H1 (cell line): ENCODE results near the gene ZBTB20. TPM values are rescaled to one million over a fixed set of nuclear protein-coding genes. Genes with fewer than 3 reads are reported as not detected.

Experiments
- CTCF ChIA-PET: fragments of 300-600 bp; sonication (Branson Sonifier 250); formaldehyde crosslinking; loops from one replicate; lab custom pipeline; 2021; ENCODE audit not compliant: partially characterized antibody; lab: Charles Lee
- POLR2A ChIA-PET: fragments of 300-600 bp; sonication (Branson Sonifier 250); formaldehyde crosslinking; loops from one replicate; lab custom pipeline; 2021; ENCODE audit warnings: inconsistent platforms; ENCODE audit not compliant: partially characterized antibody; lab: Charles Lee
- DNase-seq, 2 experiments: peaks; one replicate each; pipeline versions ENCODE4 v3.0.0 to v3.0.0-alpha.2; 2010 to 2022; ENCODE audit warnings: low spot score in 2 of 2, low read depth in 1 of 2, mixed read lengths in 1 of 2
- FAIRE-seq: peaks from 2 replicates; lab custom pipeline; 2011; peaks lifted over from hg19 to GRCh38; lab: Jason Lieb, UNC
- H2AFZ ChIP-seq: 2 replicates; pipeline ENCODE4 v1.8.1; 2012; ENCODE audit warnings: low read length, inconsistent platforms
- H2AK5ac ChIP-seq: 2 replicates; pipeline ENCODE4 v1.6.1; 2013; ENCODE audit warnings: low read depth, low read length
- H2BK120ac ChIP-seq: replicated peaks from 2 replicates; pipeline ENCODE3; 2013; ENCODE audit warnings: low read depth, low read length, inconsistent platforms
- H2BK12ac ChIP-seq: 2 replicates; pipeline ENCODE4 v1.6.1; 2013; ENCODE audit warnings: low read depth, low read length
- H2BK15ac ChIP-seq: 2 replicates; pipeline ENCODE4 v1.6.1; 2013; ENCODE audit warnings: low read length
- H2BK20ac ChIP-seq: 2 replicates; pipeline ENCODE4 v1.6.1; 2013; ENCODE audit warnings: low read length
- H2BK5ac ChIP-seq: 2 replicates; pipeline ENCODE4 v1.6.1; 2013; ENCODE audit warnings: low read depth, low read length
- H3K14ac ChIP-seq: 2 replicates; pipeline ENCODE4 v1.6.1; 2013; ENCODE audit warnings: inconsistent platforms; ENCODE audit not compliant: insufficient read length
- H3K18ac ChIP-seq: 2 replicates; pipeline ENCODE4 v1.6.1; 2013; ENCODE audit warnings: low read length; ENCODE audit errors: extremely low read depth
- H3K23ac ChIP-seq: 2 replicates; pipeline ENCODE4 v1.6.1; 2013; ENCODE audit warnings: inconsistent platforms; ENCODE audit not compliant: insufficient read length
- H3K23me2 ChIP-seq: 2 replicates; pipeline ENCODE4 v1.6.1; 2013; ENCODE audit warnings: low read depth, low read length
- H3K27ac ChIP-seq: 2 replicates; pipeline ENCODE4 v1.6.1; 2011; ENCODE audit warnings: low read depth, low read length, inconsistent platforms
- H3K27me3 ChIP-seq, 4 experiments: replicated peaks in 1 of 4; 1 replicate in 1 of 4; 2 replicates in 3 of 4; pipeline versions ENCODE4 v1.6.1 to v1.8.1; 2011 to 2013; ENCODE audit warnings: low read length in 3 of 4, mild to moderate bottlenecking in 3 of 4, inconsistent platforms in 2 of 4, mixed read lengths in 2 of 4, moderate library complexity in 1 of 4; ENCODE audit not compliant: control insufficient read depth in 3 of 4, insufficient read depth in 3 of 4; ENCODE audit errors: extremely low read depth in 1 of 4
- H3K36me3 ChIP-seq, 4 experiments: 2 replicates each; pipeline versions ENCODE4 v1.6.1 to v1.8.1; 2011 to 2013; ENCODE audit warnings: mild to moderate bottlenecking in 4 of 4, low read length in 3 of 4, moderate library complexity in 2 of 4, control low read depth in 1 of 4, inconsistent platforms in 1 of 4; ENCODE audit not compliant: insufficient read depth in 4 of 4, control insufficient read depth in 2 of 4
- H3K4ac ChIP-seq: replicated peaks from 2 replicates; pipeline ENCODE3; 2013; ENCODE audit warnings: low read length, low read depth, mixed read lengths, inconsistent platforms; ENCODE audit not compliant: insufficient read length
- H3K4me1 ChIP-seq, 4 experiments: replicated peaks in 1 of 4; 1 replicate in 1 of 4; 2 replicates in 3 of 4; pipeline versions ENCODE4 v1.6.1 to v1.8.1; 2011 to 2013; ENCODE audit warnings: low read length in 3 of 4, inconsistent platforms in 2 of 4, mixed read lengths in 1 of 4; ENCODE audit not compliant: insufficient read depth in 4 of 4, control insufficient read depth in 3 of 4
- H3K4me2 ChIP-seq, 2 experiments: 2 replicates each; pipeline versions ENCODE4 v1.6.1 to v1.8.1; 2011 to 2013; ENCODE audit warnings: low read depth in 2 of 2, low read length in 2 of 2, control low read depth in 1 of 2, inconsistent platforms in 1 of 2, mild to moderate bottlenecking in 1 of 2; ENCODE audit not compliant: insufficient read depth in 1 of 2
- H3K4me3 ChIP-seq, 4 experiments: fragments of 200-600, 300-600 bp in 1 of 4; sonication (generic), shearing (Covaris generic), sonication (Bioruptor Twin) in 1 of 4; 2 replicates each; pipeline versions ENCODE4 v1.5.1 to v1.8.1; 2011 to 2016; ENCODE audit warnings: low read length in 4 of 4, low read depth in 3 of 4, control low read depth in 2 of 4, inconsistent platforms in 2 of 4, mild to moderate bottlenecking in 2 of 4, mixed read lengths in 1 of 4, moderate library complexity in 1 of 4; ENCODE audit not compliant: insufficient read depth in 2 of 4; ENCODE audit errors: extremely low read depth in 1 of 4
- H3K56ac ChIP-seq: replicated peaks from 2 replicates; pipeline ENCODE3; 2013; ENCODE audit warnings: low read depth, mild to moderate bottlenecking, mixed read lengths, low read length, inconsistent platforms; ENCODE audit not compliant: insufficient read length
- H3K79me1 ChIP-seq: 2 replicates; pipeline ENCODE4 v1.6.1; 2013; ENCODE audit warnings: low read depth, low read length, control low read depth
- H3K79me2 ChIP-seq, 2 experiments: 2 replicates each; pipeline versions ENCODE4 v1.6.1 to v1.8.1; 2012 to 2013; ENCODE audit warnings: low read length in 2 of 2, mild to moderate bottlenecking in 2 of 2, inconsistent platforms in 1 of 2; ENCODE audit not compliant: insufficient read depth in 2 of 2, control insufficient read depth in 1 of 2
- H3K9ac ChIP-seq, 4 experiments: replicated peaks in 1 of 4; 1 replicate in 1 of 4; 2 replicates in 3 of 4; pipeline versions ENCODE4 v1.6.1 to v1.8.1; 2011 to 2013; ENCODE audit warnings: low read depth in 3 of 4, low read length in 3 of 4, control low read depth in 2 of 4, mild to moderate bottlenecking in 2 of 4, moderate library complexity in 2 of 4, inconsistent platforms in 1 of 4; ENCODE audit errors: extremely low read depth in 1 of 4
- H3K9me3 ChIP-seq, 2 experiments: 2 replicates each; pipeline versions ENCODE4 v1.6.1 to v1.8.1; 2012 to 2013; ENCODE audit warnings: mild to moderate bottlenecking in 2 of 2, moderate library complexity in 2 of 2, control low read depth in 1 of 2, inconsistent platforms in 1 of 2, low read depth in 1 of 2, low read length in 1 of 2, mixed read lengths in 1 of 2; ENCODE audit not compliant: insufficient read depth in 2 of 2
- H4K20me1 ChIP-seq, 2 experiments: replicated peaks in 1 of 2; 2 replicates each; pipeline versions ENCODE3 to v1.8.1; 2011 to 2013; ENCODE audit warnings: inconsistent platforms in 2 of 2, low read length in 2 of 2, mild to moderate bottlenecking in 1 of 2; ENCODE audit not compliant: insufficient read depth in 2 of 2, control insufficient read depth in 1 of 2
- H4K5ac ChIP-seq: 2 replicates; pipeline ENCODE4 v1.6.1; 2013; ENCODE audit warnings: low read length, low read depth, mixed read lengths, inconsistent platforms; ENCODE audit not compliant: insufficient read length
- H4K8ac ChIP-seq: 2 replicates; pipeline ENCODE4 v1.8.0; 2013; ENCODE audit warnings: mild to moderate bottlenecking, moderate library complexity, low read length, inconsistent platforms; ENCODE audit not compliant: insufficient read depth; ENCODE audit errors: extremely low read depth
- H4K91ac ChIP-seq: replicated peaks from 2 replicates; pipeline ENCODE3; 2013; ENCODE audit warnings: low read length, mixed read lengths, inconsistent platforms; ENCODE audit not compliant: insufficient read length
- BCL11A ChIP-seq, 2 experiments: IDR thresholded peaks; one replicate each; pipeline ENCODE4 v1.6.1; 2011; ENCODE audit warnings: low read depth in 2 of 2, low read length in 2 of 2, mild to moderate bottlenecking in 2 of 2
- CHD2 ChIP-seq: IDR thresholded peaks from 2 replicates; pipeline ENCODE4 v1.6.1; 2012; ENCODE audit warnings: low read length, improper control_type of control experiment
- E2F6 ChIP-seq: IDR thresholded peaks from 2 replicates; pipeline ENCODE4 v1.6.1; 2012; ENCODE audit warnings: inconsistent platforms
- GABPA ChIP-seq: IDR thresholded peaks from 2 replicates; pipeline ENCODE4 v1.6.1; 2011; ENCODE audit warnings: mild to moderate bottlenecking, low read length, moderate library complexity, borderline replicate concordance; ENCODE audit not compliant: insufficient read depth
- GTF2F1 ChIP-seq: IDR thresholded peaks from 2 replicates; pipeline ENCODE4 v1.6.1; 2012; ENCODE audit warnings: low read depth, low read length, improper control_type of control experiment, borderline replicate concordance
- NRF1 ChIP-seq: IDR thresholded peaks from 2 replicates; pipeline ENCODE4 v1.6.1; 2011; ENCODE audit warnings: mild to moderate bottlenecking, low read depth, low read length, improper control_type of control experiment
- RAD21 ChIP-seq, 2 experiments: IDR thresholded peaks in 1 of 2; conservative IDR thresholded peaks in 1 of 2; 2 replicates each; pipeline ENCODE4 v1.6.1; 2011; ENCODE audit warnings: low read depth in 2 of 2, low read length in 2 of 2, improper control_type of control experiment in 1 of 2, inconsistent platforms in 1 of 2, mild to moderate bottlenecking in 1 of 2, moderate library complexity in 1 of 2
- SIRT6 ChIP-seq: IDR thresholded peaks from one replicate; pipeline ENCODE4 v1.7.1; 2012; ENCODE audit warnings: low read length, inconsistent platforms
- SP1 ChIP-seq: IDR thresholded peaks from 2 replicates; pipeline ENCODE4 v1.6.1; 2011; ENCODE audit warnings: low read depth, low read length
- ZNF274 ChIP-seq: IDR thresholded peaks from 2 replicates; pipeline ENCODE4 v1.7.0; 2012; ENCODE audit warnings: low read length, borderline replicate concordance; ENCODE audit errors: extremely low read depth
- WGBS, 2 experiments: shearing (Covaris generic) in 1 of 2; methylation state at CpG; one replicate each; pipeline versions ENCODE4 v1.1.6 to v1.1.7; 2013 to 2015; ENCODE audit warnings: low lambda C conversion rate in 2 of 2, mixed read lengths in 2 of 2, inconsistent platforms in 1 of 2, low coverage in 1 of 2, missing lambda C conversion rate in 1 of 2; ENCODE audit not compliant: insufficient replicate concordance in 2 of 2, insufficient coverage in 1 of 2, insufficient read length in 1 of 2; ENCODE audit errors: extremely low coverage in 1 of 2, missing lambda C conversion rate in 1 of 2; 5-methylcytosine and 5-hydroxymethylcytosine counted together
- polyA plus RNA-seq, 7 experiments: library from polyadenylated mRNA; depleted of rRNA in 3 of 7; stranded (reverse) in 5 of 7; unstranded in 2 of 7; fragments of >200 nt in 5 of 7; fragments of 200-250 nt in 2 of 7; gene quantifications; 1 replicate in 5 of 7; 2 replicates in 1 of 7; 4 replicates in 1 of 7; pipeline versions ENCODE4 v1.2.1 to v1.2.3, GENCODE V29; 2011 to 2013; ENCODE audit warnings: missing spikeins in 2 of 7, mixed read lengths in 2 of 7
- total RNA-seq: library from RNA; stranded (reverse); fragmentation: NEBNext Ultra II Directional; extraction: Animal tissue kit (Norgen Biotek cat#: 25700); gene quantifications from 2 replicates; pipeline ENCODE4 v1.2.1, GENCODE V29; 2021

Gene ZBTB20
- total and polyA plus RNA-seq, 2 of the 8 experiments (the other 6 are each of a cell fraction or from before 2014, with no cell fraction given) = 0.35 to 1.3 TPM

DNA sequence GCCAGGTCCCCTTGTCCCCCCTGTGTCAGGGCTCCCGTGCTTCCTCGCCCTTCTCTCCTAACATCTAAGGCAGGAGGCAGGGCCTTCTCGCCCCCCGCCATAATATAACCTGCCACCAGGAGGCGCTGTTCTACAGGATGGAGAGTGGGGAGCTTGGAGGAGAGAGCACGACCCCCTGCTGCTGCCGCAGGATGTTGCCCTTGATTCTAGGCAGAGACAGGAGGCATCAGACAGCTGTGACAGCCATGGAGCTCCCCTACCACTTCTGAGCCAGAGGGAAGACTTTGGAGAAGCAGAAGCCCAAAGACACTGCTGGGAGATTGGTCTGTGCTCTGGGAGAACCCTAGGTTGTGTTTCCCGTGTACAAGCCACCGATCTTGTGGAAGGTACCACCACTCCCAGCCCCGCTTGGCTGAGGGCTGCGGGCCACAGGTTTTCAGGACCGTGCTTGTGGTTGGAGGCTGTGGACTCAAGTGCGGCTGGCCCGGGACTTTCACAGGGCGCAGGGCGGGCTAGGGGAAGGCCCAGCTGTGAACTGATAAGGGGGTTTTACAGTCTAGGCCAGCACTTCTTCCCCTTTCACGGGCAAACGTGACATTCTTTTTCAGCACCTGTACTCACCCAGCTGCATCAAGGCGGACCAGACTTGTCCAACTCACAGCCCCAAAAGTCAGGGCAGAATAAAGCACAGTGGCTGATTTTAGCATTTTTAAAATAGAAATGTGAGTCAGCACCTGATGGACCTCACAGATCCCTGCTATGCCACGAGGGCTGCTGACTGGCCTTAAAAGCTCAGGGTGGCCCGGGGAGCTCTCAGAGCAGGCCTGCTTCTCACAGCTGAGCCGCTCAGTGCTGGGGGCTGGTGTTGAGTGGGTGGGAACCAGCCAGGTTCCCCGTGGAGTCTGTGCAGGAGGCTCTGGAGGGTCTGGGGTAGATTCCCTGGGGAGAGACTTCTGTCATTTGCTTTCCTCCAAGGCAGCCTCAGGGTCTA, 855.9 kb downstream of the ZBTB20 start:
- ChIA-PET POLR2A (interaction anchor here (0.8 kb wide), 1 partner anchor 78 kb away, joined by 3 read pairs; no protein-coding TSS in a partner anchor), CTCF (interaction anchor here (0.6 to 3.6 kb wide), 48 partner anchors 9 to 1526 kb away, joined by 3 to 25 read pairs (median 4); no protein-coding TSS in a partner anchor)
- FAIRE-seq (no peak), DNase-seq (peak; percentile 88 to 100)
- no peaks in the 10 kb centered on the region for H3K27me3 ChIP-seq
- H3K9me3 ChIP-seq = no peaks in the 10 kb centered on the region
- H2BK5ac ChIP-seq = peak overlapping the region; percentile 41; the same call in 1 of the 2 replicates
- WGBS, 2 experiments = 65% methylated on average over 23 of the region's 23 CpGs; no CpG with 5 or more reads in 1 of the 2 experiments
- H3K4me1 ChIP-seq = peaks cover 0 to 4% (median 2%) of the 10 kb centered on the region in 4 experiments; a peak in 2 of 7 replicates
- H3K56ac ChIP-seq = no peak overlapping the region
- no peak overlapping the region for H3K27ac ChIP-seq
- H4K91ac ChIP-seq = peak overlapping the region; percentile 76
- no peak overlapping the region for H3K4ac ChIP-seq
- peak overlapping the region; percentile 54; the same call in 1 of the 2 replicates for H3K18ac ChIP-seq
- peak overlapping the region; percentile 82; the same call in 1 of the 2 replicates for H2AFZ ChIP-seq
- no peaks in the 10 kb centered on the region for H3K79me2 ChIP-seq
- peak overlapping the region; percentile 90 for H4K8ac ChIP-seq
- no peak overlapping the region for H3K23ac ChIP-seq
- no peaks in the 10 kb centered on the region for H4K20me1 ChIP-seq
- H3K9ac ChIP-seq = no peak overlapping the region
- peak overlapping the region; percentile 93 for H2BK12ac ChIP-seq
- peak overlapping the region; percentile 16 for H4K5ac ChIP-seq
- no peak overlapping the region for H3K14ac ChIP-seq
- H3K79me1 ChIP-seq = no peaks in the 10 kb centered on the region
- no peaks in the 10 kb centered on the region for H3K36me3 ChIP-seq
- H3K23me2 ChIP-seq = no peaks in the 10 kb centered on the region
- H2BK15ac ChIP-seq = peak overlapping the region; percentile 67; the same call in 1 of the 2 replicates
- no peak overlapping the region for H2AK5ac ChIP-seq
- H3K4me3 ChIP-seq = no peak overlapping the region
- peak overlapping the region; percentile 83; the same call in 1 of the 2 replicates for H2BK20ac ChIP-seq
- H3K4me2 ChIP-seq = no peak overlapping the region
- no peak overlapping the region for H2BK120ac ChIP-seq
- no peak for TF ChIP-seq E2F6
- TF ChIP-seq ZNF274 = no peak
- no peak for TF ChIP-seq SIRT6
- peak; percentile 92 for TF ChIP-seq GABPA
- TF ChIP-seq GTF2F1 = no peak
- no peak for TF ChIP-seq NRF1
- TF ChIP-seq RAD21 (IDR thresholded peaks at IDR 0.05 in 1 of 2, conservative IDR thresholded peaks at IDR 0.05 in 1 of 2; ENCODE audit: low read depth in 2 of 2, low read length in 2 of 2) = peak; percentile 92 to 96
- no peak for TF ChIP-seq BCL11A (IDR thresholded peaks at IDR 0.05; ENCODE audit: low read depth in 2 of 2, low read length in 2 of 2)
- TF ChIP-seq CHD2 = no peak
- no peak for TF ChIP-seq SP1
